ENCODE results near the gene EFCAB9. TPM values are rescaled to one million over a fixed set of nuclear protein-coding genes. Genes with fewer than 3 reads are reported as not detected.
A peak's percentile ranks its signal among the peaks of the same experiment; 100 is the strongest.

EFCAB9 gene
- total RNA-seq, 4 donors from 2014 or later = not detected

DNA sequence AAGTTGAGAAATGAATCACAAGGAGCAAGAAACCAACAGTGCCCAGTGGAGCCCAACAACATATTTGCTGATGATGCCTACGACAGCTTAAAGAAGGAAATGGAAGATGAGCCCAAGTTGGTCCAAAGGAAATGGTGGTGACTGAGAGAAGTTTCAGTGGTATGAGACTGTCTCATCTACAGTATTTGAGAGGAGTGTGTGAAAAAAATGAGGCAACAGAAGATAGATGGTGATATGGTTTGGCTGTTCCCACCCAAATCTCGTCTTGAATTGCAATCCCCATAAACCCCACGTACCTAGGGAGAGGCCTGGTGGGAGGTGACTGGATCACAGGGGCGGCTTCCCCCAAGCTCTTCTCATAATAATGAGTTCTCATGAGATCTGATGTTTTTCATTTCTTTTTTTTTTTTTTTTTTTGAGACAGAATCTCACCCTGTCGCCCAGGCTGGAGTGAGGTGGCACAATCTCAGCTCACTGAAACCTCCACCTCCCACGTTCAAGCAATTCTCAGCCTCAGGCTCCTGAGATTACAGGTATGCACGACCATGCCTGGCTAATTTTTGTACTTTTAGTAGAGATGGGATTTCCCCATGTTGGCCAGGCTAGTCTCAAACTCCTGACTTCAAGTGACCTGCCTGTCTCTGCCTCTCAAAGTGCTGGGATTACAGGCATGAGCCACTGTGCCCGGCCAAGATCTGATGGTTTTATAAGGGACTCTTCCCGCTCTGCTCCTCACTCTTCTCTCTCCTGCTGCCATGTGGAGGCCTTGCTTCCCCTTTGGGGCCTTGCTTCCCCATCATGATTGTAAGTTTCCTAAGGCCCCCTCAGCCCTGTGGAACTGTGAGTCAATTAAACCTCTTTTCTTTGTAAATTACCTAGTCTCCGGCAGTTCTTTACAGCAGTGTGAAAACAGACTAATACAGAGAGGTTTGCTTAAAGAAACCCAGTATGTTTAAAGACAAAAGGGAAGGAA lies 30.2 kb downstream of the EFCAB9 start:
- no peak for DNase-seq

DNA sequence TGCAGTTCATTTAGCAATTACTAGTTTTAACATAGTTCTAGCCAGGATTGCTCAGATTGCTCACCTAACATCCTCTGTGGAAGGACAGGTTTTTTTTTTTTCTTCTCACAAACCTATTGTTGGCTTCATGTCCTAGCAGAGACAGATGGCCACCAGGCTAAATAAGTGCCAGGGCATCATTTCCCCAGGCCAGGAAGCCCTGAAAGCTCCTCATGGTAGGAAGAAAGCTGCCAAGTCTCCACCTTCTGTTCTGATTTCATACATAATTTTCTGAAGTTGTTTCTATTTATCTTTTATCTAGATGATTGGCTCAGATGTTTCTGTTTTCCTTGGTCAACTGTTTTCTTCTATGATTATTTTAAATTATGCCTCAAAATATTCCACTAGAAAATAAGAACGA lies 31.0 kb downstream of the EFCAB9 start:
- no peak for DNase-seq
- TF ChIP-seq, protein P1, sequence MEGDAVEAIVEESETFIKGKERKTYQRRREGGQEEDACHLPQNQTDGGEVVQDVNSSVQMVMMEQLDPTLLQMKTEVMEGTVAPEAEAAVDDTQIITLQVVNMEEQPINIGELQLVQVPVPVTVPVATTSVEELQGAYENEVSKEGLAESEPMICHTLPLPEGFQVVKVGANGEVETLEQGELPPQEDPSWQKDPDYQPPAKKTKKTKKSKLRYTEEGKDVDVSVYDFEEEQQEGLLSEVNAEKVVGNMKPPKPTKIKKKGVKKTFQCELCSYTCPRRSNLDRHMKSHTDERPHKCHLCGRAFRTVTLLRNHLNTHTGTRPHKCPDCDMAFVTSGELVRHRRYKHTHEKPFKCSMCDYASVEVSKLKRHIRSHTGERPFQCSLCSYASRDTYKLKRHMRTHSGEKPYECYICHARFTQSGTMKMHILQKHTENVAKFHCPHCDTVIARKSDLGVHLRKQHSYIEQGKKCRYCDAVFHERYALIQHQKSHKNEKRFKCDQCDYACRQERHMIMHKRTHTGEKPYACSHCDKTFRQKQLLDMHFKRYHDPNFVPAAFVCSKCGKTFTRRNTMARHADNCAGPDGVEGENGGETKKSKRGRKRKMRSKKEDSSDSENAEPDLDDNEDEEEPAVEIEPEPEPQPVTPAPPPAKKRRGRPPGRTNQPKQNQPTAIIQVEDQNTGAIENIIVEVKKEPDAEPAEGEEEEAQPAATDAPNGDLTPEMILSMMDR (IDR thresholded peaks at IDR 0.05) = no peak

More for the DNA sequence above, 30.2 kb downstream of the EFCAB9 start:
- Histone ChIP-seq H3K9me3 (no peaks in the 10 kb centered on the region), H3K36me3 (peaks cover 0 to 26% (median 0%) of the 10 kb centered on the region in 3 donors), H3K4me3 (no peak overlapping the region), H3K4me1 (no peaks in the 10 kb centered on the region), H3K27ac (no peak overlapping the region), H3K27me3 (no peaks in the 10 kb centered on the region)
- no peak for TF ChIP-seq POLR2A (IDR thresholded peaks at IDR 0.05)
- TF ChIP-seq, protein P1 (IDR thresholded peaks at IDR 0.05) = no peak

DNA sequence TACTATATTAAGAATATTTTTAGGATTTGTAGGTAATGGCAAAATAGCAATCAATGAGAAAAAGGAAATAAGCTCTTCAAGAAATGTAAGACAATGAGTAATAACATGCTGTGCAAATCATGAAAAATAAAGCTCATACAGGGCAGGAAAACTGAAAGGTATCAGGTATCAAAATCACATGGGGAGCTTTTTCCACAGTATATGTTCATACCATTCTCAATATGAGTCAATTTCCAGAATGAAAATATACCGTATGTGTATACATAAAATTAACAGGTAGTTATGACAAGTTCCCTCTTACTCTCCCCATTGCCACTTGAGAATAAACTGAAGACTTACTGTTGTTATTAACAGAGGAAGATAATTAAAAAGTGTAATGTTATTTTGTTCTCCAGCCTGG lies 35.9 kb downstream of the EFCAB9 start:
- Histone ChIP-seq H3K36me3 (peaks cover 0 to 62% (median 0%) of the 10 kb centered on the region in 3 donors), H3K27ac (no peak overlapping the region), H3K4me1 (no peaks in the 10 kb centered on the region), H3K4me3 (no peak overlapping the region), H3K27me3 (no peaks in the 10 kb centered on the region), H3K9me3 (no peaks in the 10 kb centered on the region)
- DNase-seq = no peak
- TF ChIP-seq, protein P1 (IDR thresholded peaks at IDR 0.05) = no peak
- no peak for TF ChIP-seq POLR2A (IDR thresholded peaks at IDR 0.05)

More for the DNA sequence above, 31.0 kb downstream of the EFCAB9 start:
- Histone ChIP-seq H3K9me3 (no peaks in the 10 kb centered on the region), H3K4me1 (no peaks in the 10 kb centered on the region), H3K27ac (no peak overlapping the region), H3K36me3 (peaks cover 0 to 26% (median 0%) of the 10 kb centered on the region in 3 donors), H3K4me3 (no peak overlapping the region), H3K27me3 (no peaks in the 10 kb centered on the region)

DNA sequence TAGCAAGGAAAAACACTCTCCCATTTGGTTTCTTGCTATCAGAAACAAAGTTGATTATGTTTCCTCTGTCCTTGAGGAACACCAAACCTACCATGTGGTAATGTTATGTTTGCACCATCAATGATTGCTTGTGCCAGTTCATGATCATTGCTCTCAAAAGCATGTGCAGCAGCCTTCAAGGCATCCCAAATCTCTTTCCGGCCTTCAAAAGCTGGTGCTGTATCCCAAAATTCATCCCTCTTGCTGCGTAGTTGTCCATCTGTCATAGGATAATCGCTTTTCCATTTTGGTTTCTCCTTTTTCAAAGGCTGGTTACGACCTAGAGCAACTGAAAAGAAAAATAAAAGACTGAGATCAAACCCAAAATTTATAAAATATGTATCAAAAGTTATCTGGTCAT lies 40.1 kb downstream of the EFCAB9 start:
- no peak overlapping the region for H3K4me3 ChIP-seq
- H3K27ac ChIP-seq = no peak overlapping the region
- H3K4me1 ChIP-seq = peaks cover 0 to 30% (median 0%) of the 10 kb centered on the region in 4 donors
- H3K36me3 ChIP-seq = peaks cover 0 to 39% (median 0%) of the 10 kb centered on the region in 3 donors
- H3K9me3 ChIP-seq = no peaks in the 10 kb centered on the region
- no peak for DNase-seq
- no peak for TF ChIP-seq POLR2A (IDR thresholded peaks at IDR 0.05)
- TF ChIP-seq, protein P1 (IDR thresholded peaks at IDR 0.05) = no peak
- H3K27me3 ChIP-seq = no peaks in the 10 kb centered on the region

DNA sequence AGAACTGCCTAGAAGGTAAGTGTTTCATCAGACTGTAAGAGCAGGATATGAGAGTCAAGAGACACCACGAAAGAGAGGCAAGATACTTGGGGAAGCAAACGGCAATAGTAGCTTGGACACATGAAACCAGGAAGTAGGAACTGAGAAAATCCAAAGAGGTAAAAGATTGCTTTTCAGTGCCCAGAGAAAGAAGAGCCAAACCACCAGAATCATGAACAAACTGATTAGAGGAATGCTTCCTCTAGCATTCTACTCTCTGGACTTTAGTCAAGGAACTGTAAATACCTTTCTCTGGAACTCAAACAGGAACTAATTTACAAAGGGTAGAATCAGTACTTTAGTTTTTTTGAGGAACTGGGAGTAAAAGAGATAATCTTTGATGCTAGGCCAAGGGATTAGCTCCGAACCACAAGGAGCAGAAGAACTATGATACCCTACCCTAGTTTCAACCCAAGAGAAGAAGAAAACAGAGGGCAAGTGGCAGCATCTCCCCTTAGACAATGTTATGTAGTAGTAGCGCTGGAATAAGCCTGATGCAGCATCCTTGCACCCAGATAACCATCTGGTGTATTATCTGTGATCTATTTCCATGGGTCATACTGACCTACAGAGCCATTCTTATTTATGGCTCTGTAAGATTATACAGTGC lies 41.3 kb downstream of the EFCAB9 start:
- Histone ChIP-seq H3K9me3 (no peaks in the 10 kb centered on the region), H3K4me3 (no peak overlapping the region), H3K27me3 (no peaks in the 10 kb centered on the region), H3K4me1 (peaks cover 0 to 30% (median 0%) of the 10 kb centered on the region in 4 donors), H3K36me3 (peaks cover 0 to 38% (median 0%) of the 10 kb centered on the region in 3 donors), H3K27ac (peak overlapping the region in 2 of 4 donors; percentile 69 to 70)
- TF ChIP-seq, protein P1 (IDR thresholded peaks at IDR 0.05) = no peak
- no peak for TF ChIP-seq POLR2A (IDR thresholded peaks at IDR 0.05)
- DNase-seq = no peak
